CD4-positive, alpha-beta T cell (primary cell): ENCODE results near the gene ZFPM1. TPM values are rescaled to one million over a fixed set of nuclear protein-coding genes. Genes with fewer than 3 reads are reported as not detected.

Experiments used
- ATAC-seq: fragments of 200-7000 bp; cut with Tn5 transposase; one replicate; pipeline ENCODE4 v1.10.0; 2022; ENCODE audit warnings: mild to moderate bottlenecking; ENCODE audit not compliant: poor library complexity
- CTCF ChIA-PET: fragments of 350-600 bp; sonication (Branson Sonifier 250); formaldehyde crosslinking; loops from one replicate; lab custom pipeline; 2021; ENCODE audit warnings: antibody characterized with exemption, inconsistent platforms; lab: Charles Lee
- POLR2A ChIA-PET: fragments of 350-600 bp; sonication (Branson Sonifier 250); formaldehyde crosslinking; loops from one replicate; lab custom pipeline; 2021; ENCODE audit warnings: antibody characterized with exemption, inconsistent platforms; lab: Charles Lee
- DNase-seq, 14 experiments: peaks; one replicate each; pipeline ENCODE4 v3.0.0-alpha.2; 2013 to 2020; ENCODE audit warnings: mixed read lengths in 2 of 14
- H3K27ac ChIP-seq, 2 donors: one replicate each; pipeline versions ENCODE4 v1.5.1 to v1.7.0; 2013; ENCODE audit warnings: low read length in 2 of 2, low read depth in 1 of 2, mild to moderate bottlenecking in 1 of 2
- H3K27me3 ChIP-seq, 2 experiments: 1 replicate in 1 of 2; 2 replicates in 1 of 2; pipeline versions ENCODE4 v1.6.1 to v1.7.0; 2013; ENCODE audit warnings: low read length in 2 of 2, control low read depth in 1 of 2, mild to moderate bottlenecking in 1 of 2, moderate library complexity in 1 of 2; ENCODE audit not compliant: insufficient read depth in 2 of 2, control insufficient read depth in 1 of 2
- H3K36me3 ChIP-seq: one replicate; pipeline ENCODE4 v1.6.1; 2013; ENCODE audit warnings: low read length, control low read depth; ENCODE audit not compliant: insufficient read depth
- H3K4me1 ChIP-seq: one replicate; pipeline ENCODE4 v1.6.1; 2013; ENCODE audit warnings: low read length, control low read depth; ENCODE audit not compliant: insufficient read depth
- H3K4me3 ChIP-seq: one replicate; pipeline ENCODE4 v1.5.1; 2013; ENCODE audit warnings: mild to moderate bottlenecking, low read length, moderate library complexity
- H3K9me3 ChIP-seq, 2 experiments: 1 replicate in 1 of 2; 2 replicates in 1 of 2; pipeline versions ENCODE4 v1.6.1 to v1.7.0; 2013; ENCODE audit warnings: low read length in 2 of 2, mild to moderate bottlenecking in 2 of 2, control low read depth in 1 of 2, moderate library complexity in 1 of 2; ENCODE audit not compliant: control insufficient read depth in 1 of 2, insufficient read depth in 1 of 2
- H3K27ac Mint-ChIP-seq: one replicate; pipeline ENCODE4 v1.8.0; 2020; ENCODE audit warnings: mixed read lengths
- H3K27me3 Mint-ChIP-seq: one replicate; pipeline ENCODE4 v1.8.0; 2021; ENCODE audit warnings: mixed read lengths
- H3K36me3 Mint-ChIP-seq: one replicate; pipeline ENCODE4 v1.8.0; 2021; ENCODE audit warnings: low read depth, mixed read lengths
- H3K4me1 Mint-ChIP-seq: one replicate; pipeline ENCODE4 v1.8.0; 2021; ENCODE audit warnings: low read depth, mixed read lengths
- H3K4me3 Mint-ChIP-seq: one replicate; pipeline ENCODE4 v1.8.0; 2020; ENCODE audit warnings: mild to moderate bottlenecking, mixed read lengths
- H3K9me3 Mint-ChIP-seq: one replicate; pipeline ENCODE4 v1.8.0; 2020; ENCODE audit warnings: mixed read lengths
- intact Hi-C, 2 experiments: fragments of 100-400 bp; cut with DNase I in 1 of 2; cut with micrococcal nuclease in 1 of 2; formaldehyde crosslinking; loops; one replicate each; pipeline versions ENCODE4 v1.15.1 to v1.9.0; 2023 to 2025; cut with DNase I, micrococcal nuclease
- total RNA-seq, 174 experiments: library from RNA in 2 of 174; stranded (reverse) in 2 of 174; gene quantifications; one replicate each; pipeline ENCODE4 v1.2.3 and lab custom pipeline; 2021 to 2026
- TF ChIP-seq, protein P1 (sequence below): fragments of 200-600 bp; IDR thresholded peaks from one replicate; pipeline ENCODE4 v1.8.0; 2022; ENCODE audit warnings: antibody characterized with exemption, mild to moderate bottlenecking

The ZFPM1 gene
- total RNA-seq, 2 experiments from 2014 or later = 22.8 to 24.2 TPM

- Mint-ChIP-seq H3K9me3 (no peaks in the 10 kb centered on the region), H3K4me1 (peaks cover 3% of the 10 kb centered on the region), H3K36me3 (no peaks in the 10 kb centered on the region), H3K27ac (no peak overlapping the region), H3K4me3 (no peak overlapping the region), H3K27me3 (peaks cover 11% of the 10 kb centered on the region)
- peak in 1 of 14 experiments; percentile 44 for DNase-seq
- Histone ChIP-seq H3K4me1 (peaks cover 5% of the 10 kb centered on the region), H3K36me3 (no peaks in the 10 kb centered on the region), H3K9me3 (peaks cover 0 to 10% of the 10 kb centered on the region in 2 experiments), H3K27ac (no peak overlapping the region), H3K4me3 (no peak overlapping the region), H3K27me3 (peaks cover 0 to 3% of the 10 kb centered on the region in 2 experiments)
- CTCF ChIA-PET = interaction anchor here (0.7 kb wide), 1 partner anchor 19 kb away, joined by 3 read pairs; no protein-coding TSS in a partner anchor
- POLR2A ChIA-PET = no interaction called here
- TF ChIP-seq, protein P1, sequence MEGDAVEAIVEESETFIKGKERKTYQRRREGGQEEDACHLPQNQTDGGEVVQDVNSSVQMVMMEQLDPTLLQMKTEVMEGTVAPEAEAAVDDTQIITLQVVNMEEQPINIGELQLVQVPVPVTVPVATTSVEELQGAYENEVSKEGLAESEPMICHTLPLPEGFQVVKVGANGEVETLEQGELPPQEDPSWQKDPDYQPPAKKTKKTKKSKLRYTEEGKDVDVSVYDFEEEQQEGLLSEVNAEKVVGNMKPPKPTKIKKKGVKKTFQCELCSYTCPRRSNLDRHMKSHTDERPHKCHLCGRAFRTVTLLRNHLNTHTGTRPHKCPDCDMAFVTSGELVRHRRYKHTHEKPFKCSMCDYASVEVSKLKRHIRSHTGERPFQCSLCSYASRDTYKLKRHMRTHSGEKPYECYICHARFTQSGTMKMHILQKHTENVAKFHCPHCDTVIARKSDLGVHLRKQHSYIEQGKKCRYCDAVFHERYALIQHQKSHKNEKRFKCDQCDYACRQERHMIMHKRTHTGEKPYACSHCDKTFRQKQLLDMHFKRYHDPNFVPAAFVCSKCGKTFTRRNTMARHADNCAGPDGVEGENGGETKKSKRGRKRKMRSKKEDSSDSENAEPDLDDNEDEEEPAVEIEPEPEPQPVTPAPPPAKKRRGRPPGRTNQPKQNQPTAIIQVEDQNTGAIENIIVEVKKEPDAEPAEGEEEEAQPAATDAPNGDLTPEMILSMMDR = no peak
- intact Hi-C loops = no loop called here
- ATAC-seq = peak; percentile 39
These were observed 105.7 kb downstream of the ZFPM1 start for GRCh38 chr16:88558457-88559442.

DNA sequence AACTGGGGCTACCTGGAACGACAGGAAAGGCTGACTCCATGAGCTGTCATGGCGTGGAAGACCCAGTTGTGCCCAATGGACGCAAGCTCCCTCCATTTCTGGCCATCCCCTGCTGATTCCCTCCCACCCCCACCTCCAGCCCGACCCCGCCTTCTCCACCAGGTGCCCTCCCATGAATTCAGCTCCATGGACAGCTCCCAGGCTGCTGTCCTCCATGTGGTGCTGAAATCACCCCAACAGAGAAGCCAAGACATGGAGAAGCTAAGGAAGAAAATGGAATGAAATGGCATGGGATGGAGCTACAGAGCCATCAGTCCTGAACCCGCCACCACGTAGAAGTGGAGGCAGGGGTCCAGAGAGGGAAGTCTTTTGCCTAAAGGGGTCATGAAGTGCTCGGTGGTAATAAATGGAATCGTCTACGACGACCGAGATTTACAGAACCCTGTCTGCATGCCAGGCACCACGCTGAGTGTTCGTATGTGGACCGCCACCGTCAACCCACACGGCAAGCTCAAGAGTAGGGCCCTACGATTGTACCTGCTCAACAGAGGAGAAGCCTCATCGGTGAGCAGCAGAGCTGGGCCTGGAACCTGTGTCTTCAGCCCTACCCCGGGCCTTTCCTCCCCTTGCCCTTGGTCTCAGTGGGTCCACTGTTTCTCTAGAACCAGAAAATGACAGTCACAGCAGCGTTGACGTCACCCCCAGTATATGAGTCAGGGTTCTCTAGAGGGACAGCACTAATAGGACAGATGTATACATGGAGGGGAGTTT lies 107.8 kb downstream of the ZFPM1 start:
- no peak overlapping the region for H3K27ac Mint-ChIP-seq
- DNase-seq = no peak
- intact Hi-C loops = loop anchor here in 1 of 2 experiments (10.0 kb wide), 2 partner anchors 366 to 606 kb away; partner anchors contain the start of gene BANP

More for the DNA sequence above, 107.8 kb downstream of the ZFPM1 start:
- Histone ChIP-seq H3K9me3 (peaks cover 0 to 10% of the 10 kb centered on the region in 2 experiments), H3K4me3 (no peak overlapping the region), H3K27ac (no peak overlapping the region), H3K27me3 (peaks cover 0 to 3% of the 10 kb centered on the region in 2 experiments), H3K36me3 (no peaks in the 10 kb centered on the region), H3K4me1 (peaks cover 5% of the 10 kb centered on the region)
- Mint-ChIP-seq H3K27me3 (peaks cover 11% of the 10 kb centered on the region), H3K36me3 (no peaks in the 10 kb centered on the region), H3K4me3 (no peak overlapping the region), H3K9me3 (no peaks in the 10 kb centered on the region), H3K4me1 (peaks cover 3% of the 10 kb centered on the region)
- POLR2A ChIA-PET = no interaction called here
- TF ChIP-seq, protein P1 = no peak
- ATAC-seq = no peak
- CTCF ChIA-PET = interaction anchor here (1.3 kb wide), 1 partner anchor 118 kb away, joined by 4 read pairs; no protein-coding TSS in a partner anchor
